SK-N-SH (cell line): ENCODE results near the gene DLL1. TPM values are rescaled to one million over a fixed set of nuclear protein-coding genes. Genes with fewer than 3 reads are reported as not detected.

ENCODE experiments used
- CTCF ChIA-PET: fragments of 300-600, 350-600 bp; formaldehyde crosslinking; extraction: SDS; loops from one replicate; lab custom pipeline; 2021; lab: Yijun Ruan, JAX
- POLR2A ChIA-PET: fragments of 350-600 bp; sonication (Branson Sonifier 250); formaldehyde crosslinking; extraction: SDS; loops from one replicate; lab custom pipeline; 2020; ENCODE audit warnings: antibody characterized with exemption, inconsistent platforms; lab: Yijun Ruan, JAX
- DNase-seq: peaks from one replicate; pipeline ENCODE4 v3.0.0; 2012
- H2AFZ ChIP-seq: fragments of 200-600 bp; sonication (generic); 2 replicates; pipeline ENCODE4 v1.8.1; 2016; ENCODE audit warnings: antibody characterized with exemption, mild to moderate bottlenecking, low read depth
- H3F3A ChIP-seq: fragments of 200-600 bp; sonication (generic); replicated peaks from 2 replicates; pipeline ENCODE3; 2016; ENCODE audit warnings: antibody characterized with exemption, mild to moderate bottlenecking; ENCODE audit not compliant: insufficient read depth
- H3K27ac ChIP-seq, 2 experiments: fragments of 200-500 bp in 1 of 2; fragments of 200-600 bp in 1 of 2; sonication (Bioruptor generic) in 1 of 2; sonication (generic), shearing (Covaris generic) in 1 of 2; 2 replicates each; pipeline versions ENCODE4 v1.5.1 to v1.6.1; 2014 to 2016; ENCODE audit warnings: low read depth in 2 of 2, inconsistent platforms in 1 of 2, low read length in 1 of 2, mild to moderate bottlenecking in 1 of 2, mixed read lengths in 1 of 2
- H3K27me3 ChIP-seq: fragments of 200-600 bp; sonication (generic), shearing (Covaris generic); 2 replicates; pipeline ENCODE4 v1.6.1; 2016; ENCODE audit warnings: mixed run types; ENCODE audit not compliant: insufficient read depth
- H3K36me3 ChIP-seq, 2 experiments: fragments of 200-500 bp in 1 of 2; fragments of 200-600 bp in 1 of 2; sonication (Bioruptor generic) in 1 of 2; sonication (generic) in 1 of 2; replicated peaks in 1 of 2; 2 replicates each; pipeline versions ENCODE3 to v1.5.1; 2014 to 2016; ENCODE audit warnings: low read length in 1 of 2, mild to moderate bottlenecking in 1 of 2; ENCODE audit not compliant: insufficient read depth in 2 of 2, control insufficient read depth in 1 of 2
- H3K4me1 ChIP-seq, 2 experiments: fragments of 200-500 bp in 1 of 2; fragments of 200-600 bp in 1 of 2; sonication (Bioruptor generic) in 1 of 2; sonication (generic), shearing (Covaris generic) in 1 of 2; 2 replicates each; pipeline versions ENCODE4 v1.5.1 to v1.6.1; 2014 to 2016; ENCODE audit warnings: low read depth in 1 of 2, low read length in 1 of 2, mixed run types in 1 of 2; ENCODE audit not compliant: insufficient read depth in 2 of 2, control insufficient read depth in 1 of 2
- H3K4me2 ChIP-seq: fragments of 200-600 bp; sonication (generic), shearing (Covaris generic); 2 replicates; pipeline ENCODE4 v1.6.1; 2017; ENCODE audit warnings: mixed run types
- H3K4me3 ChIP-seq, 2 experiments: fragments of 200-500 bp in 1 of 2; fragments of 200-600 bp in 1 of 2; sonication (Bioruptor generic) in 1 of 2; sonication (generic), shearing (Covaris generic) in 1 of 2; 2 replicates each; pipeline versions ENCODE4 v1.5.1 to v1.8.1; 2014 to 2016; ENCODE audit warnings: low read depth in 2 of 2, inconsistent platforms in 1 of 2, low read length in 1 of 2, mild to moderate bottlenecking in 1 of 2, mixed read lengths in 1 of 2, moderate library complexity in 1 of 2
- H3K79me2 ChIP-seq: fragments of 200-600 bp; sonication (generic); 2 replicates; pipeline ENCODE4 v1.8.1; 2017; ENCODE audit warnings: mild to moderate bottlenecking; ENCODE audit not compliant: insufficient read depth
- H3K9ac ChIP-seq: fragments of 200-600 bp; sonication (generic); 2 replicates; pipeline ENCODE4 v1.6.1; 2017; ENCODE audit warnings: mixed run types
- H3K9me2 ChIP-seq: fragments of 200-600 bp; sonication (generic); 2 replicates; pipeline ENCODE4 v1.6.1; 2017; ENCODE audit warnings: mixed run types
- H3K9me3 ChIP-seq: fragments of 200-600 bp; sonication (generic); 2 replicates; pipeline ENCODE4 v1.6.1; 2017; ENCODE audit warnings: mixed run types, mild to moderate bottlenecking, moderate library complexity
- H4K20me1 ChIP-seq: fragments of 200-600 bp; sonication (generic); 2 replicates; pipeline ENCODE4 v1.6.1; 2017; ENCODE audit warnings: mild to moderate bottlenecking, mixed run types; ENCODE audit not compliant: insufficient read depth
- CTCF ChIP-seq: fragments of 200-600 bp; sonication (generic); IDR thresholded peaks from 2 replicates; pipeline ENCODE4 v1.6.1; 2017; ENCODE audit warnings: antibody characterized with exemption, mild to moderate bottlenecking, moderate library complexity
- ELF1 ChIP-seq: IDR thresholded peaks from 2 replicates; pipeline ENCODE4 v1.4.0; 2012
- EP300 ChIP-seq, 2 experiments: IDR thresholded peaks; 2 replicates each; pipeline versions ENCODE4 v1.4.0 to v1.6.1; 2012; ENCODE audit warnings: borderline replicate concordance in 1 of 2, low read depth in 1 of 2, low read length in 1 of 2
- FOXM1 ChIP-seq: IDR thresholded peaks from 2 replicates; pipeline ENCODE4 v1.4.0; 2012; ENCODE audit warnings: low read depth, mild to moderate bottlenecking
- GATA2 ChIP-seq: sonication (generic); formaldehyde crosslinking; IDR thresholded peaks from 2 replicates; pipeline ENCODE4 v1.5.0; 2020; ENCODE audit warnings: mild to moderate bottlenecking, missing genetic modification reagents
- IRF3 ChIP-seq: fragments of 150-350 bp; IDR thresholded peaks from 2 replicates; pipeline ENCODE4 v1.6.1; 2016; ENCODE audit warnings: mild to moderate bottlenecking, low read depth, low read length
- MAX ChIP-seq: IDR thresholded peaks from 2 replicates; pipeline ENCODE4 v1.4.0; 2012; ENCODE audit warnings: low read depth
- NFIC ChIP-seq: IDR thresholded peaks from 2 replicates; pipeline ENCODE4 v1.4.0; 2012; ENCODE audit warnings: borderline replicate concordance
- RAD21 ChIP-seq: IDR thresholded peaks from 2 replicates; pipeline ENCODE4 v1.6.1; 2012; ENCODE audit warnings: mild to moderate bottlenecking, low read length
- RCOR1 ChIP-seq: fragments of 150-350 bp; IDR thresholded peaks from 2 replicates; pipeline ENCODE4 v1.6.1; 2017; ENCODE audit warnings: antibody characterized with exemption, low read length
- REST ChIP-seq: IDR thresholded peaks from 2 replicates; pipeline ENCODE4 v1.6.1; 2012; ENCODE audit warnings: mild to moderate bottlenecking, low read depth, low read length, moderate library complexity
- RXRA ChIP-seq: IDR thresholded peaks from 2 replicates; pipeline ENCODE4 v1.4.0; 2012; ENCODE audit warnings: low read depth, mild to moderate bottlenecking, borderline replicate concordance
- SMC3 ChIP-seq: IDR thresholded peaks from 2 replicates; pipeline ENCODE4 v1.6.1; 2012; ENCODE audit warnings: low read depth, low read length, improper control_type of control experiment
- TAF1 ChIP-seq: IDR thresholded peaks from 2 replicates; pipeline ENCODE4 v1.6.1; 2012; ENCODE audit warnings: low read depth, mild to moderate bottlenecking, low read length, moderate library complexity, borderline replicate concordance
- TEAD4 ChIP-seq: IDR thresholded peaks from 2 replicates; pipeline ENCODE4 v1.4.0; 2012; ENCODE audit warnings: mild to moderate bottlenecking, borderline replicate concordance; ENCODE audit not compliant: insufficient read depth
- USF2 ChIP-seq: fragments of 150-350 bp; IDR thresholded peaks from 2 replicates; pipeline ENCODE4 v1.6.1; 2017; ENCODE audit warnings: antibody characterized with exemption, low read length, low read depth, borderline replicate concordance
- YY1 ChIP-seq: IDR thresholded peaks from 2 replicates; pipeline ENCODE4 v1.4.0; 2012; ENCODE audit warnings: low read depth, mild to moderate bottlenecking
- WGBS: methylation state at CpG from one replicate; pipeline ENCODE4 v1.1.6; 2017; ENCODE audit warnings: low lambda C conversion rate; 5-methylcytosine and 5-hydroxymethylcytosine counted together
- polyA plus RNA-seq, 3 experiments: library from polyadenylated mRNA; depleted of rRNA; stranded (reverse); fragments of >200 nt; gene quantifications; 2 replicates each; pipeline ENCODE4 v1.2.3, GENCODE V29; 2012

DLL1 gene
- polyA plus RNA-seq, 1 of the 3 experiments (the other 2 are of a cell fraction): 0.25 TPM

- TF ChIP-seq RCOR1: no peak
Observed at GRCh38 chr6:170288852-170289179, 2.1 kb downstream of the DLL1 start (continued).

- Histone ChIP-seq H3K4me2 (no peak overlapping the region), H3K36me3 (no peaks in the 10 kb centered on the region), H3K27me3 (peaks cover 62% of the 10 kb centered on the region), H3K9me2 (no peaks in the 10 kb centered on the region), H4K20me1 (no peaks in the 10 kb centered on the region), H3K4me1 (peaks cover 0 to 34% of the 10 kb centered on the region in 2 experiments; a peak in 2 of 4 replicates), H3F3A (no peaks in the 10 kb centered on the region), H2AFZ (no peak overlapping the region), H3K9ac (no peak overlapping the region), H3K27ac (no peak overlapping the region), H3K9me3 (no peaks in the 10 kb centered on the region), H3K79me2 (no peaks in the 10 kb centered on the region), H3K4me3 (no peak overlapping the region)
- TF ChIP-seq GATA2 (CRISPR knock-in tag) (no peak), SMC3 (no peak), ELF1 (no peak), MAX (no peak), IRF3 (no peak), NFIC (no peak), RAD21 (no peak), FOXM1 (no peak), USF2 (no peak), RXRA (no peak), REST (no peak), EP300 (IDR thresholded peaks at IDR 0.05; ENCODE audit: borderline replicate concordance in 1 of 2, low read depth in 1 of 2, low read length in 1 of 2) (no peak), CTCF (no peak), TAF1 (no peak), TEAD4 (no peak), YY1 (no peak)
- ChIA-PET CTCF (interaction anchor here (1.0 to 4.7 kb wide), 4 partner anchors 16 to 498 kb away, joined by 3 to 27 read pairs (median 4); no protein-coding TSS in a partner anchor), POLR2A (no interaction called here)
- DNase-seq: no peak
- 77% methylated on average over 30 of the region's 33 CpGs for WGBS
Observed at GRCh38 chr6:170288091-170288631, 2.7 kb downstream of the DLL1 start.
